T-helper 17 cell (primary cell): ENCODE measurements around the gene SOCS6. TPM values are rescaled to one million over a fixed set of nuclear protein-coding genes. Genes with fewer than 3 reads are reported as not detected.

Source experiments
- ATAC-seq: fragments of 150-1000 bp; cut with Tn5 transposase; 2 replicates; pipeline ENCODE4 v1.10.0; 2021; ENCODE audit warnings: mild to moderate bottlenecking, moderate library complexity
- DNase-seq, 3 donors: peaks; one replicate each; pipeline versions ENCODE4 v3.0.0 to v3.0.0-alpha.2; 2020 to 2021
- H3K9me3 ChIP-seq: one replicate; pipeline ENCODE4 v1.7.0; 2013; ENCODE audit warnings: low read length, mild to moderate bottlenecking; ENCODE audit not compliant: control insufficient read depth, poor library complexity, severe bottlenecking
- H3K27ac Mint-ChIP-seq: one replicate; pipeline ENCODE4 v1.8.0; 2022; ENCODE audit warnings: mild to moderate bottlenecking, moderate library complexity, mixed read lengths
- H3K27me3 Mint-ChIP-seq: one replicate; pipeline ENCODE4 v1.8.0; 2022; ENCODE audit warnings: mixed read lengths
- H3K36me3 Mint-ChIP-seq: one replicate; pipeline ENCODE4 v1.8.0; 2022; ENCODE audit warnings: low read depth, mixed read lengths
- H3K4me1 Mint-ChIP-seq: one replicate; pipeline ENCODE4 v1.8.0; 2022; ENCODE audit warnings: mild to moderate bottlenecking, mixed read lengths
- H3K4me3 Mint-ChIP-seq: one replicate; pipeline ENCODE4 v1.8.0; 2022; ENCODE audit warnings: mild to moderate bottlenecking, moderate library complexity, mixed read lengths
- total RNA-seq, 4 donors: library from RNA in 2 of 4; stranded (reverse) in 2 of 4; gene quantifications; one replicate each; pipeline ENCODE4 v1.2.3 and lab custom pipeline; 2022 to 2026

SOCS6 gene
- total RNA-seq, 2 donors from 2014 or later, result 0.87 to 2.9 TPM

GRCh38 chr18:70321616-70322015 lies 32.8 kb downstream of the SOCS6 start:
- H3K4me3 Mint-ChIP-seq, result no peak overlapping the region
- no peak overlapping the region for H3K27ac Mint-ChIP-seq
- no peaks in the 10 kb centered on the region for H3K27me3 Mint-ChIP-seq
- no peaks in the 10 kb centered on the region for H3K4me1 Mint-ChIP-seq
- ATAC-seq, result no peak
- no peaks in the 10 kb centered on the region for H3K9me3 ChIP-seq
- H3K36me3 Mint-ChIP-seq, result no peaks in the 10 kb centered on the region
- DNase-seq, result no peak

DNA sequence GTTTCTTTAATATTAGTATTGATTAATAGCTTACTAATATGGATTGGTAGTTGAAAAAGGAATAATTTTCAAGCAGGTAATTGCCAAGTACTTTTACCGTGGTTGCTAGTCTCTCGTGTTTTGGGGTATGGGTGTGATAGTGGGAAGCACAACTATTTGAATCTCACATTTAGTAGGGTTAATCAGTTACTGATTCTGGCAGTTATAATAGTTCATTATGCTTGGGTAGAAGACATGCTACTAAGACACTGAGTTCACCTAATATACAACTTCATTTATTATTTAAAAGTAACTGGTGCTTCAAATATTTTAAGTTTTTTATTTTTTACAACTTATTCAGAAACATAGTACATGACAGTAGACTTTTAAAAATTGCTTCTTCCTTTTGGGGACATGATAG lies 33.5 kb downstream of the SOCS6 start:
- ATAC-seq, result no peak
- DNase-seq, result no peak

DNA sequence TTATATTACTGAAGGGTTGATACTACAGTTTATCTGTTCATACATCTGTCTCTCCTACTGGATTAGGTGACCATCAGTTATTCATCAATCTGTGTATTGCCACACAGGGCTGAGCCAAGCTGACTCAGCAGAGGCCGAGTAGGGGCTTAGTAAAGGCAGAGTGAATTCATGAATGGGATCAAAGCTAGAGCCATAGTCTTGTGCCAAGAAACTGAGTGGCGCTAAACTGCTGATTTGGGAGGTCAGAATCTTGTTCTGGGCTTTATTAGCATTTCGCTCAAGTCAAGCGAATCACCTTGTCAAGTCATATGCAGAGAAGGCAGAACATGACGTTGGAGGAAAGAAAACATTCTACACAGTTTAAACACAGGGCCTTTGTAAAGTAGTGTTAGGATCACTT lies 34.1 kb downstream of the SOCS6 start:
- H3K27me3 Mint-ChIP-seq, result no peaks in the 10 kb centered on the region
- H3K4me3 Mint-ChIP-seq, result no peak overlapping the region
- no peaks in the 10 kb centered on the region for H3K4me1 Mint-ChIP-seq
- no peaks in the 10 kb centered on the region for H3K9me3 ChIP-seq
- no peaks in the 10 kb centered on the region for H3K36me3 Mint-ChIP-seq
- DNase-seq, result no peak
- H3K27ac Mint-ChIP-seq, result no peak overlapping the region
- no peak for ATAC-seq

More for the DNA sequence above, 33.5 kb downstream of the SOCS6 start:
- no peaks in the 10 kb centered on the region for H3K36me3 Mint-ChIP-seq
- H3K27me3 Mint-ChIP-seq, result no peaks in the 10 kb centered on the region
- no peaks in the 10 kb centered on the region for H3K9me3 ChIP-seq
- H3K4me3 Mint-ChIP-seq, result no peak overlapping the region
- no peak overlapping the region for H3K27ac Mint-ChIP-seq
- H3K4me1 Mint-ChIP-seq, result no peaks in the 10 kb centered on the region

DNA sequence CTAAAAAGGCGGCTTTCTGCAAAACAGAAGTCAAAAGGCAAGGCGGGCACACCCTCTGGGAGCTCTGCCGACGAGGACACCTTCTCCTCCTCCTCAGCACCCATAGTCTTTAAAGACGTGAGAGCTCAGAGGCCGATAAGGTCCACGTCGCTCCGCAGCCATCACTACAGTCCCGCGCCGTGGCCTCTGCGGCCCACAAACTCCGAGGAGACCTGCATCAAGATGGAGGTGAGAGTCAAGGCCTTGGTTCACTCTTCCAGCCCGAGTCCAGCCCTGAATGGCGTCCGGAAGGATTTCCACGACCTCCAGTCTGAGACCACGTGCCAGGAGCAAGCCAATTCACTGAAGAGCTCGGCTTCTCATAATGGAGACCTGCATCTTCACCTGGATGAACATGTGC lies 36.1 kb downstream of the SOCS6 start:
- ATAC-seq (no peak), DNase-seq (no peak)
- peaks cover 4% of the 10 kb centered on the region for H3K4me1 Mint-ChIP-seq
- H3K27ac Mint-ChIP-seq, result no peak overlapping the region
- no peaks in the 10 kb centered on the region for H3K36me3 Mint-ChIP-seq
- H3K27me3 Mint-ChIP-seq, result no peaks in the 10 kb centered on the region
- no peak overlapping the region for H3K4me3 Mint-ChIP-seq
- no peaks in the 10 kb centered on the region for H3K9me3 ChIP-seq

DNA sequence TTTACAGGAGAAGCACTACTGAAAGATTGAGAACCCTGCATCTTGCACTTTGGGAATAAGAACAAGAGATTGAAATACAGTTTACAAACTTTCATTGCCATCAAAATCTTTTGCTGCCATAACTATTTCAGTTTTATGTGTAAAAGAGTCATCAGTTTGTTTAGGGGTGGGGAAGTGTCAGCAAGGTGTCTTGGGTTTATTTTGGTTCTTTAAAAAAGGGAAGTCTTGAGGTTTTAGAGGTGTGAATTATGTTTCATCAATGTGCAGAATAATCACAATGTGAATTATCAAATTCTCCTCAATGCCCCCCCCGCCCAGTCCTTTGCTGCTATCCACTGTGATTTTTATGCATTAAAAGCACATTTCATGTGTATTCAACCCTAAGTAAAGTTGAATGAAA lies 37.4 kb downstream of the SOCS6 start:
- no peak for DNase-seq
- Mint-ChIP-seq H3K4me3 (no peak overlapping the region), H3K27me3 (peaks cover under 1% of the 10 kb centered on the region), H3K36me3 (no peaks in the 10 kb centered on the region), H3K4me1 (peaks cover 4% of the 10 kb centered on the region), H3K27ac (no peak overlapping the region)
- H3K9me3 ChIP-seq, result no peaks in the 10 kb centered on the region
- no peak for ATAC-seq

DNA sequence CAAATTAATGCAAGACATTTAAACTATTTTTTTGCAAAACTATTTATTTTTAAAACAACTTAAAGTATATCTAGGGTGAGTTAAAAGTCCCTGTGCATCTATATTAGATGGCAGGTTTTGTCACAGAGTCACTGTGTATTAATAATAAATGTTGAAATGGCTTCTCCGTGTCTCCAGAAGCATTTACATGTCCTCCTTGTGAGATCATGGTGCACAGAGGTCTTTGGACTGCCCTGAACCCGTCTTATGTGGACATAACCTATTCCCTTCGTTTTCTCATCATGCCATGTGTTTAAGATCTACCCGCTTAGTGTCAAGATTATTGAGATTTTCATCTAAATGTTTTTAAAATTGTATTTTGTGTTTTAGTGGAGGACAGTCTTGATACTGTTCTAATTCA lies 39.3 kb downstream of the SOCS6 start:
- no peak for DNase-seq
- Mint-ChIP-seq H3K4me1 (peaks cover 4% of the 10 kb centered on the region), H3K27ac (no peak overlapping the region), H3K27me3 (peaks cover 11% of the 10 kb centered on the region), H3K4me3 (no peak overlapping the region), H3K36me3 (peaks cover 2% of the 10 kb centered on the region)
- H3K9me3 ChIP-seq, result peaks cover 1% of the 10 kb centered on the region
- ATAC-seq, result no peak

- no peak for ATAC-seq
- peaks cover 11% of the 10 kb centered on the region for H3K27me3 Mint-ChIP-seq
- peaks cover 4% of the 10 kb centered on the region for H3K4me1 Mint-ChIP-seq
- H3K9me3 ChIP-seq, result peaks cover 3% of the 10 kb centered on the region
- H3K27ac Mint-ChIP-seq, result no peak overlapping the region
- H3K36me3 Mint-ChIP-seq, result peaks cover 2% of the 10 kb centered on the region
- no peak for DNase-seq
- no peak overlapping the region for H3K4me3 Mint-ChIP-seq
These were observed 40.2 kb downstream of the SOCS6 start for GRCh38 chr18:70329071-70329470.

- no peak for ATAC-seq
- peaks cover 3% of the 10 kb centered on the region for H3K9me3 ChIP-seq
- Mint-ChIP-seq H3K27ac (no peak overlapping the region), H3K4me3 (no peak overlapping the region), H3K4me1 (peaks cover 4% of the 10 kb centered on the region), H3K27me3 (peaks cover 11% of the 10 kb centered on the region), H3K36me3 (peaks cover 2% of the 10 kb centered on the region)
- DNase-seq, result no peak
These were observed 42.0 kb downstream of the SOCS6 start for GRCh38 chr18:70330887-70331286.

DNA sequence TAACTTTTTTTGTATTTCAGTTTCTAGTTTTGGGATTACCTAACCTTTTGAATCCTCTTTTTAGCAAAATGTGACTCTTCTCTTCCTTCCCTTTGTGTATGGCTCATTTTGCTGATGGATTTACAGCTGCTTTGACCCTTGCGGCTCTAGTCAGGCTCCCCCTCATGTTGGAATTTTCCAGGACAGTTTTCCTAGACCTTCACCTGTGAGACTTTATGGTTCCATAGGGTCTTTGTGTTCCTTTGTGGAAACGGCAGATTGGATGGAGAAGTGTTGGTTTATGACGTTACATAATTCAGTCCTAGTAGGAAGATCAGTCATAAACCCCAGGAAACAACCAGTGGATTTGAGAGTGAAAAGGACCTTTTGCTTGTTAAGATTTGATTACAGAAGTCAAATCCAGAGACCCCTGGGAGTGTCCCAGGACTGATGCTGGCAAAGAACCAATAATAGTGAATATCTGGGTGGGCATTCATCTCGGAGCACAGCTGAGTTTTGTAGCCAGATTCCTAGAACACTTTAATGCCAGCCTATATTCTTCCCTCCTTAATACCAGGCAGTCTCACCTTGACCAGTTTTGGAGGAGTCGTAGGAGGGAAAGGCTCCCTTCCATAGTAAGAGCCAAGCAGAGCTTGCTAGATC lies 42.7 kb downstream of the SOCS6 start:
- H3K27ac Mint-ChIP-seq, result no peak overlapping the region
- ATAC-seq (no peak), DNase-seq (no peak)
- peaks cover 4% of the 10 kb centered on the region for H3K4me1 Mint-ChIP-seq
- peaks cover 2% of the 10 kb centered on the region for H3K36me3 Mint-ChIP-seq
- H3K4me3 Mint-ChIP-seq, result no peak overlapping the region
- peaks cover 11% of the 10 kb centered on the region for H3K27me3 Mint-ChIP-seq
- H3K9me3 ChIP-seq, result peaks cover 3% of the 10 kb centered on the region

- Mint-ChIP-seq H3K4me1 (peaks cover 4% of the 10 kb centered on the region), H3K36me3 (peaks cover 2% of the 10 kb centered on the region), H3K27ac (no peak overlapping the region), H3K4me3 (no peak overlapping the region), H3K27me3 (peaks cover 11% of the 10 kb centered on the region)
- peaks cover 3% of the 10 kb centered on the region for H3K9me3 ChIP-seq
- ATAC-seq, result no peak
- no peak for DNase-seq
These were observed 43.8 kb downstream of the SOCS6 start for GRCh38 chr18:70332694-70333093.

- H3K27me3 Mint-ChIP-seq, result peaks cover 11% of the 10 kb centered on the region
- peaks cover 2% of the 10 kb centered on the region for H3K36me3 Mint-ChIP-seq
These were observed 44.5 kb downstream of the SOCS6 start for GRCh38 chr18:70333316-70333715.

GRCh38 chr18:70333757-70334156 lies 44.9 kb downstream of the SOCS6 start:
- peaks cover 11% of the 10 kb centered on the region for H3K27me3 Mint-ChIP-seq
- H3K36me3 Mint-ChIP-seq, result peaks cover 2% of the 10 kb centered on the region
- DNase-seq (no peak), ATAC-seq (no peak)
- H3K9me3 ChIP-seq, result peaks cover 3% of the 10 kb centered on the region
- H3K4me1 Mint-ChIP-seq, result no peaks in the 10 kb centered on the region
- H3K27ac Mint-ChIP-seq, result no peak overlapping the region
- no peak overlapping the region for H3K4me3 Mint-ChIP-seq

More at GRCh38 chr18:70333316-70333715, 44.5 kb downstream of the SOCS6 start:
- Mint-ChIP-seq H3K27ac (no peak overlapping the region), H3K4me3 (no peak overlapping the region), H3K4me1 (peaks cover 3% of the 10 kb centered on the region)
- no peak for DNase-seq
- H3K9me3 ChIP-seq, result peaks cover 3% of the 10 kb centered on the region
- ATAC-seq, result no peak

DNA sequence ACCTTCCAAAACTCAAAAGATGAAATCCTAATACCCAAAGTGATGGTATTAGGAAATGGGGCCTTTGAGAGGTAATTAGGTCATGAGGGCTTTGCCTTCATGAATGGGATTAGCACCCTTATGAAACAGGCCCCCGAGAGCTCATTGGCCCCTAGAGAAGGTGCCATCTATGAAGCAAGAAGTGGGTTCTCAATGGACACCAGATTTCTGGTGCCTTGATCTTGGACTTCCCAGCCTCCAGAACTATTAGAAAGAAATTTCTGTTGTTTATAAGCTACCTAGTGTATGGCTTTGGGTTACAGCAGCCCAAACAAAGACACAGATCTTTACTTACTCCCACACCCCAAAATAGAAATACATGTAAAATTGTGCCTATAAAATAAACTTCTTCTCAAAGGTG lies 45.4 kb downstream of the SOCS6 start:
- Mint-ChIP-seq H3K36me3 (peaks cover 2% of the 10 kb centered on the region), H3K4me3 (no peak overlapping the region), H3K27ac (no peak overlapping the region), H3K27me3 (peaks cover 11% of the 10 kb centered on the region), H3K4me1 (no peaks in the 10 kb centered on the region)
- no peak for ATAC-seq
- DNase-seq, result no peak
- H3K9me3 ChIP-seq, result peaks cover 3% of the 10 kb centered on the region

- H3K9me3 ChIP-seq, result peaks cover 3% of the 10 kb centered on the region
- DNase-seq (no peak), ATAC-seq (no peak)
- Mint-ChIP-seq H3K27me3 (peaks cover 11% of the 10 kb centered on the region), H3K36me3 (peaks cover 2% of the 10 kb centered on the region), H3K27ac (no peak overlapping the region), H3K4me1 (no peaks in the 10 kb centered on the region), H3K4me3 (no peak overlapping the region)
These were observed 46.0 kb downstream of the SOCS6 start for GRCh38 chr18:70334728-70335329.
